Inflammatory macrophage (primary cell): ENCODE results near the gene JUNB.
A peak's percentile ranks its signal among the peaks of the same experiment; 100 is the strongest.

Experiments used
- DNase-seq, 2 donors: peaks; one replicate each; pipeline ENCODE4 v3.0.0-alpha.2; 2020 to 2022
- total RNA-seq, 18 experiments: gene quantifications; one replicate each; lab custom pipeline; 2026; ENCODE audit warnings: mixed read lengths in 6 of 18, inconsistent platforms in 2 of 18; lab: John Stamatoyannopoulos, UW

Gene JUNB
- total RNA-seq = 99.7 to 571 (median 226) reads per million in 18 experiments

GRCh38 chr19:12791345-12792050, at the start of gene JUNB:
TSS of gene JUNB (plus strand) at chr19:12791486. CDS start at chr19:12791772, 286 bp downstream.
- peak; percentile 99 for DNase-seq

- no peak for DNase-seq
These were observed 46.0 kb upstream of the JUNB start for GRCh38 chr19:12745166-12745897.

- DNase-seq = no peak
These were observed 42.8 kb upstream of the JUNB start for GRCh38 chr19:12748489-12748888.

GRCh38 chr19:12749938-12750521, 41.3 kb upstream of the JUNB start:
- no peak for DNase-seq

DNA sequence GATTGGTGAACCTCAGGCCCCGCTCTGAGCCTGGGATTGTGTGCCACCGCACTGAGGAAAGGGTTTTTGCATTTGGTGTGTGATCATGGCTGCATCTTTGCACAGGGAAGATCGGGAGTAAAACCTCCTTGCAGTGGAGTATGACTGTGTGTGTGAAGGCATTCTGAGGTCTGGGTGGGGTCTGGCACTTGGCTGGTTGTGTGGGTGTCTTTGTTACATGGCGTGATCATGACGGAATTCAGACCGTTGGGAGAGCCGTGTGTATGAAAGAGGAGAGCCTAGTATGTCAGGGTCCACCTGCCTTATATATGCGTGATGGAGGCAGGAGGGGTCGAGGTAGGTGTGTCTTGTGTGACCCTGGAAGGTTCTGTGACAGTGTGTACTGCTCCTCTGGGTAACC, 40.4 kb upstream of the JUNB start:
- DNase-seq = no peak

DNA sequence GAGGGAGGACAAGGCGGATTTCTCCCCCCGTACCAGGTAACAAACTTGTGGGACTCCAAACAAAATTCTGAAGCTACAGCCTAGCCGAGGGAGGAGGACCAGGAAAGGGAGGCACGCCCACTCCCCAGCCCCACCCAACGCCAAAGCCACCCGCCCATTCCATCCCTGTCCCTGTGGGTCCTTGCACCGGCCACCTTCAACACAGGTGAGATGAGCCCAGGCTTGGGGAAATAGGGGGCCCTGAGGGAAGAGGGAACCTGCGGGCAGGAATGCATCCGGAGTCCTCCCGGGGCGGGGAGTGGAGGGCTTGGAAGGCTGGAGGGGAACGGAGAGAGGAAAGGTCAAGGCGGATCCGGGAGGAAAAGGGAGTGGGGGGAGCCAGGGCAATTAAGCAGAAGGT, 39.7 kb upstream of the JUNB start, which contains the start of gene BEST2:
TSS of gene BEST2 (plus strand) at position 157 of the 400 bp plus-strand sequence. CDS start 802 bp downstream, outside the sequence.
- DNase-seq = no peak

DNA sequence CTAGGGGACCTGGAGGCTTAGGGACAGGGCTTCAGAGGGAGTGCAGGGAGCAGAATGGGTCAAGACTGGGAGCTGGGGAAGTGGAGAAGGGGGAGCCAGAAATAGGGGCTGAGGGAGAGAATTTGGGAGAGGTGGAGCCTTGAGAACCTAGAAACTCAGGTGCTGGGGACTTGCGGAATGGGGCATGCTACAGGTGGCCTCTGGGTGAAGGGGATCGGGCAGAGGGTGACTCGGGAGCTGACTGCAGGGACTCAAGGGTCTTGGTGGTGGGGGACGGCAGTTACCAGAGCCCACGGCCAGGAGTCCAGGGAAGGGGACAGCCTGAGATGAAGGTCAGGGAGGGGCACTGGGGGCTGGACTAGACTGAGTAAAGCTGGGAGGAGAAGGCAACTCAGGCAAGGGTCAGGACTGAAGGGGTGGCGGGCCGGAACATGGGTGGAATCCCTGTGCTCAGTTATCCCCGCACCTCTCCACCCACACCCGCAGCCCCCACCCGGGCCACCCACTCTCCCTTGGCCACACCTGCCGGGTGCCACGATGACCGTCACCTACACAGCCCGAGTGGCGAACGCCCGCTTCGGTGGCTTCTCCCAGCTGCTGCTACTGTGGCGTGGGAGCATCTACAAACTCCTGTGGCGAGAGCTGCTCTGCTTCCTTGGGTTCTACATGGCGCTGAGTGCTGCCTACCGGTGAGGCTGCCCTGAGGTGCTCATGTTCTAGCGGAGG, 39.1 kb upstream of the JUNB start:
- no peak for DNase-seq

DNA sequence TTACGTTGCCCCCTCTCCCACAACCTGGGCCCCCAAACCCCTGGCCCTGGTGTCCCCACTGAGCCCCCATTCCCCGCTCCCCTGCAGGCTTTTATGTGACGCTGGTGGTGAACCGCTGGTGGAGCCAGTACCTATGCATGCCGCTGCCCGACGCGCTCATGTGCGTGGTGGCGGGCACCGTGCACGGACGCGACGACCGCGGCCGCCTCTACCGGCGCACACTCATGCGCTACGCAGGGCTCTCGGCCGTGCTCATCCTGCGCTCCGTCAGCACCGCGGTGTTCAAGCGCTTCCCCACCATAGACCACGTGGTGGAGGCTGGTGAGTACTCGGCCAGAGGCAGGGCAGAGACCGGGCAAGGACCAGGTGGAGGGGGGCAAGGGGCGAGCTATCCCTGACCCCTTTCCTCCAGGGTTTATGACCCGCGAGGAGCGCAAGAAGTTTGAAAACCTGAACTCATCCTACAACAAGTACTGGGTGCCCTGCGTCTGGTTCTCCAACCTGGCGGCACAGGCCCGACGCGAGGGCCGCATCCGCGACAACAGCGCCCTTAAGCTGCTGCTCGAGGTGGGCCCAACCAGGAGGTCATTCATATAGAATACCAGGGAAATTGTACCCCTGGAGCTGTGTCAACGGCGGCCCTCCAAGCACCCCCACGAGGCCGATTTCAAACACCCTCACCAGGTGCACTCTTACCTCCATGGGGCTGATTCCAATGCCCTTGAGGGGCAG, 36.7 kb upstream of the JUNB start:
- DNase-seq = no peak

DNA sequence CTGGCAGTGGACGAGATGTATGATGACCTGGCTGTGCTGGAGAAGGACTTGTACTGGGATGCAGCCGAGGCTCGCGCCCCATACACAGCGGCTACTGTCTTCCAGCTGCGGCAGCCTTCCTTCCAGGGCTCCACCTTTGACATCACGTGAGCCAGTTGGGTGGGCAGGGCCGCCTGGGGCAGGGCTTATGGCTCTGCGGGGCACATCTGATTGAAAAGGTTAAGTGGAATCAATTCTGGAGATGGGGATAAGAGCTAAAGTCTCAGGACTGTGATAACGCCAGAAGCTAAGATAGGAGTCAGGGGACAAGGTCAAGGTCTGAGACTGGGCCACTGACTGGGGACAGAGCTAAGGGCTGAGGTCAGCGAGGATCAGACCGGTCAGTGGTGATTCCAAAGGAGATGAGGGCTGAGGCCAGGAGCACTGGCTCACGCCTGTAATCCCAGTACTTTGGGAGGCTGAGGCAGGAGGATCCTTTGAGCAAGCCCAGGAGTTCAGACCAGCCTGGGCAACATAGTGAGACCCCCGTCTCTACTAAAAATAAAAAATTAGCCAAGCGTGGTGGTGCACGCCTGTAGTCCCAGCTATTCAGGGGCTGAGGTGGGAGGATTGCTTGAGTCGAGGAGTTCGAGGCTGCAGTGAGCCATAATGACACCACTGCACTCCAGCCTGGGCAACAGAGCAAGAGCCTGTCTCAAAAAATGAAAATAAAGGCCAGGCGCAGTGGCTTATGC, 35.0 kb upstream of the JUNB start:
- no peak for DNase-seq

- DNase-seq = peak; percentile 78 to 79
These were observed 33.6 kb upstream of the JUNB start for GRCh38 chr19:12757544-12758274.

DNA sequence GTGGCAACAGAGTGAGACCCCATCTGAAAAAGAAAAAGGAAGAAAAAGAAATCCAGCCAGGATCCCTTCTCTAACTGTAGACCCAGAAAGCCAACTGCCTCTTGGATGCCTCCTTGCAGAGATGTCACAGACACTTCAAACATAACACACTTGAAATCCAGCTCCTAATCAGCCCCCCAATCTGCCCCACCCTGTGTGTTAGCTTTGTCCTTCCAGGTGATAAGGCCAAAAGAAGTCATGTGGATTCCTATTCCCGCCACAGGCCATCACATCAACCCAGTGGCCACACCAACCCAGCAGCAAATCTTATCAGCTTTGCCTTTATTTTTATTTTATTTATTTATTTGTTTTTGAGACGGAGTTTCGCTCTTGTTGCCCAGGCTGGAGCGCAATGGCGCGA, 31.6 kb upstream of the JUNB start:
- DNase-seq = no peak

GRCh38 chr19:12763100-12763499, 28.2 kb upstream of the JUNB start:
- DNase-seq = no peak

GRCh38 chr19:12764698-12765097, 26.6 kb upstream of the JUNB start:
- DNase-seq = no peak

- peak; percentile 66 to 82 for DNase-seq
These were observed 25.2 kb upstream of the JUNB start for GRCh38 chr19:12766051-12766521.

DNA sequence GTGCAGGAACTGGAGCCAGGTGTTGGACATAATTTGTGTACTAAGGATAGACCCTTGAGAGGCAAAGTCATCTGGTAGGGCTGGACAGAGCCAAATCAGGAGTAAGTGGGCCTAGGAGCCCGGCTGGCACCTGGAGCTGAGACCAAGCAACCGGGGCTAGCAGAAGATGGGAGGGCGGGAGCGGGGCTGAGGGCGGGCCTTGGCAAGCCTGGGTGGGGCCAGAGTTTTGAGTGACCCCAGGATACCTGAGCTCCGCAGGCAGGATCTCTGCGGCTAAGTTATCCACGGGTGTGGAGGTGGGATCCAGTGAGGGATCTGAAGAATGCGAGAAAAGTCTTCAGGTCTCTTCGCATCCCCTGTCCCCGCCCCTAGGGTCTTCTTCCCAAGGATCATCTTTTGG, 24.1 kb upstream of the JUNB start:
- no peak for DNase-seq

- DNase-seq = no peak
These were observed 23.6 kb upstream of the JUNB start for GRCh38 chr19:12767666-12768065.

GRCh38 chr19:12769689-12770088, 21.6 kb upstream of the JUNB start:
- peak in 1 of 2 donors; percentile 21 for DNase-seq

- DNase-seq = no peak
These were observed 20.4 kb upstream of the JUNB start for GRCh38 chr19:12770922-12771321.

DNA sequence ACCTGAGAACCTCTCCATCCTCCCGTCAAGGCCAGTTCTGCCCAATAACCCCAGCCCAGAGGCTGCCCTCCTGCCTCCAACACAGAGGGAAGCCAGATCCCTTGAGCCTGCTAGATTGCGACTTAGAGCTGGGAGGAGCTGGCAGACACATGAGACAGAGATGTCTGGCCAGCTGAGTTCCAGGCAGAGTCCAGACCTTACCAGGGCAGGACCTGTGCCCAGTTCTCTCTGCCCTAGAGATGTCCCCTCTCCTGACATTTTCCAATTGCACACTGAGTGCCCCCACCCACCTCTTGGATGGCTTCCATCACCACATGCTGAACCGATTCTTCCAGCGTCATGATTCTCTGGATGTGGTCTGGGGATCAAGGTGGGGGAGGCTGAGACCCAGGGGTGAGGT, 19.0 kb upstream of the JUNB start:
- no peak for DNase-seq

DNA sequence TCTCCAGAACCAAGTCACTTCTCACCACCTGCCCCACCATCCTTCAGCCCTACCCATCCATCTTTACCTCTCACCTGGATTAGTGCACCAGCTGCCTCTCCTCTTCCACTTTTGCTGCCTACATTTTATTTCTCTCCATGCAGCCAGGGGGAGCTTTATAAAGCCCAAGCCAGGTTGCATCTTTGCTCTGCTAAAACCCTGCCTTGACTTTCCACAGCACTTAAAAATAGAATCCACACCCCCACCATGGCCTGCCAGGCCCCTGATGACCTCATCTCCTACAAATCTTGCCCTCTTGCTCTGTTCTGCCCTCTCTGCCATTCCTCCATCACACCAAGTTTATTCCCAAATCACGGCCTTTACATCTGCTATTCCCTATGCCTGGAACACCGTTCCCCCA, 17.7 kb upstream of the JUNB start:
- peak in 1 of 2 donors; percentile 9 for DNase-seq
